Endothelial cell of umbilical vein (primary cell): ENCODE data around the gene DPYD. TPM values are rescaled to one million over a fixed set of nuclear protein-coding genes. Genes with fewer than 3 reads are reported as not detected.

Source experiments
- BruUV-seq: library from RNA; stranded (reverse); fragments of 400-500 nt; replicated peaks from 2 replicates; lab custom pipeline; 2021; lab: Mats Ljungman, UMichigan
- CTCF ChIA-PET: fragments of 300-600, 350-600 bp; sonication (Branson Sonifier 250); formaldehyde crosslinking; loops from one replicate; lab custom pipeline; 2021; ENCODE audit warnings: antibody characterized with exemption, inconsistent platforms; lab: Charles Lee
- POLR2A ChIA-PET: fragments of 300-600, 350-600 bp; sonication (Branson Sonifier 250); formaldehyde crosslinking; loops from one replicate; lab custom pipeline; 2021; ENCODE audit warnings: antibody characterized with exemption, inconsistent platforms; lab: Charles Lee
- DNase-seq: peaks from one replicate; pipeline ENCODE4 v3.0.0-alpha.2; 2011; ENCODE audit warnings: low read depth, low spot score
- FAIRE-seq: peaks from 2 replicates; lab custom pipeline; 2011; peaks lifted over from hg19 to GRCh38; lab: Jason Lieb, UNC
- H2AFZ ChIP-seq: 2 replicates; pipeline ENCODE4 v1.6.0; 2012; ENCODE audit warnings: low read depth, low read length, control low read depth, inconsistent platforms
- H3K27ac ChIP-seq: 2 replicates; pipeline ENCODE4 v1.5.1; 2011; ENCODE audit warnings: low read depth, mild to moderate bottlenecking, control low read depth, low read length, moderate library complexity; ENCODE audit not compliant: insufficient read depth
- H3K27me3 ChIP-seq, 2 experiments: 2 replicates each; pipeline versions ENCODE4 v1.6.0 to v1.6.1; 2011; ENCODE audit warnings: low read length in 2 of 2, mixed read lengths in 1 of 2; ENCODE audit not compliant: control insufficient read depth in 2 of 2, insufficient read depth in 2 of 2
- H3K36me3 ChIP-seq, 2 experiments: 2 replicates in 1 of 2; 3 replicates in 1 of 2; pipeline ENCODE4 v1.5.1; 2011; ENCODE audit warnings: low read length in 2 of 2, mild to moderate bottlenecking in 1 of 2, moderate library complexity in 1 of 2; ENCODE audit not compliant: control insufficient read depth in 2 of 2, insufficient read depth in 2 of 2; ENCODE audit errors: extremely low read depth in 1 of 2
- H3K4me1 ChIP-seq: 3 replicates; pipeline ENCODE4 v1.5.1; 2011; ENCODE audit warnings: mild to moderate bottlenecking, low read length; ENCODE audit not compliant: control insufficient read depth, insufficient read depth; ENCODE audit errors: extremely low read depth
- H3K4me2 ChIP-seq: 2 replicates; pipeline ENCODE4 v1.6.1; 2011; ENCODE audit warnings: low read length, control low read depth, mixed read lengths; ENCODE audit not compliant: insufficient read depth
- H3K4me3 ChIP-seq, 3 experiments: fragments of 200-600 bp in 1 of 3; sonication (generic), shearing (Covaris generic) in 1 of 3; replicated peaks in 1 of 3; 2 replicates each; pipeline ENCODE4 v1.5.1; 2011 to 2016; ENCODE audit warnings: control low read depth in 3 of 3, low read length in 3 of 3, mild to moderate bottlenecking in 2 of 3, inconsistent platforms in 1 of 3, low read depth in 1 of 3, moderate library complexity in 1 of 3; ENCODE audit not compliant: insufficient read depth in 1 of 3
- H3K79me2 ChIP-seq: 2 replicates; pipeline ENCODE4 v1.6.0; 2012; ENCODE audit warnings: low read length, inconsistent platforms; ENCODE audit not compliant: control insufficient read depth, insufficient read depth
- H3K9ac ChIP-seq: replicated peaks from 2 replicates; pipeline ENCODE3; 2011; ENCODE audit warnings: low read length, control low read depth; ENCODE audit not compliant: insufficient read depth; ENCODE audit errors: extremely low read depth
- H3K9me1 ChIP-seq: replicated peaks from 3 replicates; pipeline ENCODE4 v1.6.0; 2011; ENCODE audit warnings: mild to moderate bottlenecking, low read length; ENCODE audit not compliant: control insufficient read depth, insufficient read depth; ENCODE audit errors: extremely low read depth
- H3K9me3 ChIP-seq: replicated peaks from 2 replicates; pipeline ENCODE4 v1.5.1; 2012; ENCODE audit warnings: low read length, inconsistent platforms; ENCODE audit not compliant: control insufficient read depth, insufficient read depth
- H4K20me1 ChIP-seq: replicated peaks from 2 replicates; pipeline ENCODE3; 2011; ENCODE audit warnings: mild to moderate bottlenecking, low read length; ENCODE audit not compliant: control insufficient read depth, insufficient read depth; ENCODE audit errors: extremely low read depth
- EZH2 ChIP-seq: IDR thresholded peaks from 2 replicates; pipeline ENCODE4 v1.6.1; 2012; ENCODE audit warnings: borderline replicate concordance, low read depth, mild to moderate bottlenecking, moderate library complexity, low read length, inconsistent platforms; ENCODE audit not compliant: severe bottlenecking
- FOS ChIP-seq: IDR thresholded peaks from 2 replicates; pipeline ENCODE4 v1.6.1; 2011; ENCODE audit warnings: mild to moderate bottlenecking, low read length, moderate library complexity, borderline replicate concordance; ENCODE audit not compliant: insufficient read depth
- GATA2 ChIP-seq: IDR thresholded peaks from 2 replicates; pipeline ENCODE4 v1.7.0; 2011; ENCODE audit warnings: low read depth, mild to moderate bottlenecking, moderate library complexity, mixed read lengths, low read length; ENCODE audit not compliant: insufficient read length, insufficient read depth
- JUN ChIP-seq: IDR thresholded peaks from 2 replicates; pipeline ENCODE4 v1.6.1; 2011; ENCODE audit warnings: borderline replicate concordance, low read depth; ENCODE audit not compliant: insufficient read length, insufficient read depth
- MYC ChIP-seq: IDR thresholded peaks from one replicate; pipeline ENCODE4 v1.6.1; 2011; ENCODE audit warnings: mild to moderate bottlenecking, low read depth, low read length
- POLR2A ChIP-seq: IDR thresholded peaks from 2 replicates; pipeline ENCODE4 v1.6.1; 2012; ENCODE audit warnings: low read depth, mild to moderate bottlenecking, control low read depth, low read length
- POLR2AphosphoS5 ChIP-seq: IDR thresholded peaks from 2 replicates; pipeline ENCODE4 v1.6.1; 2012; ENCODE audit warnings: low read depth, mild to moderate bottlenecking, control low read depth, low read length, moderate library complexity; ENCODE audit not compliant: insufficient read depth
- dilution Hi-C: fragments of 300-500 bp; cut with MboI; formaldehyde crosslinking; loops from one replicate; pipeline ENCODE4 v1.15.0; 2019; ENCODE audit warnings: low sequenced_read_pairs; ENCODE audit not compliant: extremely low pct_ligation_motif_present
- intact Hi-C: fragments of 100-400 bp; cut with micrococcal nuclease; formaldehyde crosslinking; loops from one replicate; pipeline ENCODE4 v1.10.0; 2022
- polyA plus RNA-seq, 4 experiments: library from polyadenylated mRNA; depleted of rRNA in 3 of 4; stranded (reverse) in 3 of 4; unstranded in 1 of 4; fragments of >200 nt; gene quantifications; 2 replicates each; pipeline versions ENCODE4 v1.2.1 to v1.2.3, GENCODE V29; 2011 to 2012; ENCODE audit warnings: missing spikeins in 1 of 4
- total RNA-seq: library from RNA; stranded (reverse); gene quantifications from 2 replicates; pipeline ENCODE4 v1.2.3, GENCODE V29; 2021
- TF ChIP-seq, protein P1 (sequence below), 2 donors: IDR thresholded peaks; 1 replicate in 1 of 2; 2 replicates in 1 of 2; pipeline ENCODE4 v1.5.1; 2011; ENCODE audit warnings: low read length in 2 of 2, mild to moderate bottlenecking in 2 of 2, moderate library complexity in 2 of 2, control low read depth in 1 of 2, inconsistent platforms in 1 of 2, low read depth in 1 of 2; ENCODE audit not compliant: insufficient read depth in 1 of 2; ENCODE audit errors: extremely low read depth in 1 of 2
- TF ChIP-seq, protein P2 (sequence below): IDR thresholded peaks from 2 replicates; pipeline ENCODE4 v1.6.1; 2011; ENCODE audit not compliant: insufficient read depth, insufficient read length

Gene DPYD
- total and polyA plus RNA-seq, 2 donors (not counting 3 experiments of a cell fraction or from before 2014, with no cell fraction given): 4.6 to 15.1 TPM

DNA sequence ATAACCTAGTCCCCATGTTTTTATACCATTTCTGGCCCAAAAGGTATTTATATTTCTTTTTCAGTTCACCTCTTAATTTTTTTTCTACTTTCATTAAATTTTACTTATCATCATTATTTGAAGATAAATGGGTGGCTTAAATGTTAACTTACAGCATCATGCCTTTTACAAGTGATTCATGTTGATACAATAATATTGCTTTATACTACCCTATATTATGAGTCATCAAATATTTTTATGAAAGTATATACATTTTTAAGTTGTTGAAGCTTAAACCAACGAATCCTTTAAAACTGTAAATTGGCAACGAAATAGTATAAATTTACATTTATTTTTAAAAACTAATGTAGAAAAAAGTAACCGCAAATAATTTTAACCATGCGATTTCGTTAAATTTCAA is 207.9 kb downstream of the DPYD start:
- DNase-seq: no peak
- dilution Hi-C loops: no loop called here
- ChIA-PET CTCF (no interaction called here), POLR2A (no interaction called here)
- H3K9ac ChIP-seq: no peak overlapping the region
- no peak overlapping the region for H3K4me3 ChIP-seq
- peaks cover 4% of the 10 kb centered on the region for H3K4me1 ChIP-seq
- FAIRE-seq: no peak
- no peaks in the 10 kb centered on the region for H3K36me3 ChIP-seq
- intact Hi-C loops: no loop called here
- no peaks in the 10 kb centered on the region for H3K27me3 ChIP-seq
- no TSS peak for BruUV-seq
- H3K4me2 ChIP-seq: no peak overlapping the region
- no peaks in the 10 kb centered on the region for H4K20me1 ChIP-seq
- H3K9me1 ChIP-seq: no peaks in the 10 kb centered on the region
- H3K9me3 ChIP-seq: no peaks in the 10 kb centered on the region
- H3K79me2 ChIP-seq: no peaks in the 10 kb centered on the region
- H2AFZ ChIP-seq: no peak overlapping the region
- H3K27ac ChIP-seq: no peak overlapping the region
- TF ChIP-seq, protein P1, sequence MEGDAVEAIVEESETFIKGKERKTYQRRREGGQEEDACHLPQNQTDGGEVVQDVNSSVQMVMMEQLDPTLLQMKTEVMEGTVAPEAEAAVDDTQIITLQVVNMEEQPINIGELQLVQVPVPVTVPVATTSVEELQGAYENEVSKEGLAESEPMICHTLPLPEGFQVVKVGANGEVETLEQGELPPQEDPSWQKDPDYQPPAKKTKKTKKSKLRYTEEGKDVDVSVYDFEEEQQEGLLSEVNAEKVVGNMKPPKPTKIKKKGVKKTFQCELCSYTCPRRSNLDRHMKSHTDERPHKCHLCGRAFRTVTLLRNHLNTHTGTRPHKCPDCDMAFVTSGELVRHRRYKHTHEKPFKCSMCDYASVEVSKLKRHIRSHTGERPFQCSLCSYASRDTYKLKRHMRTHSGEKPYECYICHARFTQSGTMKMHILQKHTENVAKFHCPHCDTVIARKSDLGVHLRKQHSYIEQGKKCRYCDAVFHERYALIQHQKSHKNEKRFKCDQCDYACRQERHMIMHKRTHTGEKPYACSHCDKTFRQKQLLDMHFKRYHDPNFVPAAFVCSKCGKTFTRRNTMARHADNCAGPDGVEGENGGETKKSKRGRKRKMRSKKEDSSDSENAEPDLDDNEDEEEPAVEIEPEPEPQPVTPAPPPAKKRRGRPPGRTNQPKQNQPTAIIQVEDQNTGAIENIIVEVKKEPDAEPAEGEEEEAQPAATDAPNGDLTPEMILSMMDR (IDR thresholded peaks at IDR 0.05; ENCODE audit: extremely low read depth in 1 of 2, insufficient read depth in 1 of 2, low read depth in 1 of 2, low read length in 2 of 2): no peak
- TF ChIP-seq POLR2A (no peak), JUN (no peak), FOS (no peak), MYC (no peak), GATA2 (no peak), POLR2AphosphoS5 (no peak), EZH2 (no peak)
- TF ChIP-seq, protein P2, sequence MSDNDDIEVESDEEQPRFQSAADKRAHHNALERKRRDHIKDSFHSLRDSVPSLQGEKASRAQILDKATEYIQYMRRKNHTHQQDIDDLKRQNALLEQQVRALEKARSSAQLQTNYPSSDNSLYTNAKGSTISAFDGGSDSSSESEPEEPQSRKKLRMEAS: no peak
